Thyroid gland (tissue), 4 donors: ENCODE data around the gene LPA. TPM values are rescaled to one million over a fixed set of nuclear protein-coding genes. Genes with fewer than 3 reads are reported as not detected.

ENCODE experiments used
- DNase-seq, 2 donors: peaks; one replicate each; pipeline ENCODE4 v3.0.0-alpha.2; 2019
- H3K27ac ChIP-seq, 3 donors: fragments of 200-600 bp; sonication (generic); 1 replicate in 2 of 3; 2 replicates in 1 of 3; pipeline ENCODE4 v1.5.1; 2016 to 2019; ENCODE audit warnings: mild to moderate bottlenecking in 1 of 3, moderate library complexity in 1 of 3
- H3K27me3 ChIP-seq: fragments of 200-600 bp; sonication (generic); one replicate; pipeline ENCODE4 v1.5.1; 2019
- H3K36me3 ChIP-seq, 2 donors: fragments of 200-600 bp; sonication (generic); one replicate each; pipeline ENCODE4 v1.5.1; 2016 to 2019
- H3K4me1 ChIP-seq, 2 donors: fragments of 200-600 bp; sonication (generic); one replicate each; pipeline ENCODE4 v1.5.1; 2017 to 2019
- H3K4me3 ChIP-seq, 3 donors: fragments of 200-600 bp; sonication (generic); replicated peaks in 1 of 3; 1 replicate in 2 of 3; 2 replicates in 1 of 3; pipeline ENCODE4 v1.5.1; 2016; ENCODE audit warnings: mild to moderate bottlenecking in 1 of 3
- H3K9me3 ChIP-seq: fragments of 200-600 bp; sonication (generic); one replicate; pipeline ENCODE4 v1.5.1; 2017
- CTCF ChIP-seq, 6 experiments: fragments of 200-600 bp in 3 of 6; fragments of 450-650 bp in 3 of 6; sonication (generic) in 3 of 6; IDR thresholded peaks; one replicate each; pipeline ENCODE4 v1.5.1; 2016 to 2019; ENCODE audit warnings: antibody characterized with exemption in 6 of 6, mild to moderate bottlenecking in 2 of 6, inconsistent platforms in 1 of 6, moderate library complexity in 1 of 6
- POLR2A ChIP-seq, 2 donors: fragments of 450-650 bp; IDR thresholded peaks; one replicate each; pipeline ENCODE4 v1.6.1; 2017; ENCODE audit warnings: antibody characterized with exemption in 2 of 2, mild to moderate bottlenecking in 2 of 2, moderate library complexity in 1 of 2
- WGBS, 2 donors: methylation state at CpG; one replicate each; pipeline ENCODE4 v1.1.5; 2017; 5-methylcytosine and 5-hydroxymethylcytosine counted together
- intact Hi-C: fragments of 100-400 bp; cut with DNase I; formaldehyde crosslinking; loops from one replicate; pipeline ENCODE4 v1.15.1; 2023
- total RNA-seq, 4 donors: library from RNA; depleted of rRNA; stranded (reverse); fragments of >200 nt; gene quantifications; one replicate each; pipeline ENCODE4 v1.2.3, GENCODE V29; 2016

Gene LPA
- total RNA-seq, 4 donors from 2014 or later = 0.45 to 1.4 TPM; not detected in 2

- no peak for DNase-seq
- intact Hi-C loops = no loop called here
- 95% methylated on average over 11 of the region's 11 CpGs for WGBS, 2 donors
Observed at GRCh38 chr6:160487116-160487515, 177.0 kb downstream of the LPA start.

More at GRCh38 chr6:160487116-160487515, 177.0 kb downstream of the LPA start:
- Histone ChIP-seq H3K4me3 (no peak overlapping the region), H3K4me1 (no peaks in the 10 kb centered on the region), H3K9me3 (no peaks in the 10 kb centered on the region), H3K27ac (no peak overlapping the region), H3K36me3 (no peaks in the 10 kb centered on the region), H3K27me3 (no peaks in the 10 kb centered on the region)
- no peak for TF ChIP-seq POLR2A (IDR thresholded peaks at IDR 0.05)
- TF ChIP-seq CTCF (IDR thresholded peaks at IDR 0.05) = no peak

Other genes starting within 250 kb of the LPA start
- not detected for gene PLG, start 38.0 kb upstream of the LPA start, total RNA-seq